Endothelial cell of umbilical vein (primary cell): ENCODE data around the gene MRPL27. TPM values are rescaled to one million over a fixed set of nuclear protein-coding genes. Genes with fewer than 3 reads are reported as not detected.

Experiments
- BruUV-seq: library from RNA; stranded (reverse); fragments of 400-500 nt; replicated peaks from 2 replicates; lab custom pipeline; 2021; lab: Mats Ljungman, UMichigan
- CTCF ChIA-PET: fragments of 300-600, 350-600 bp; sonication (Branson Sonifier 250); formaldehyde crosslinking; loops from one replicate; lab custom pipeline; 2021; ENCODE audit warnings: antibody characterized with exemption, inconsistent platforms; lab: Charles Lee
- POLR2A ChIA-PET: fragments of 300-600, 350-600 bp; sonication (Branson Sonifier 250); formaldehyde crosslinking; loops from one replicate; lab custom pipeline; 2021; ENCODE audit warnings: antibody characterized with exemption, inconsistent platforms; lab: Charles Lee
- DNase-seq: peaks from one replicate; pipeline ENCODE4 v3.0.0-alpha.2; 2011; ENCODE audit warnings: low read depth, low spot score
- FAIRE-seq: peaks from 2 replicates; lab custom pipeline; 2011; peaks lifted over from hg19 to GRCh38; lab: Jason Lieb, UNC
- H2AFZ ChIP-seq: 2 replicates; pipeline ENCODE4 v1.6.0; 2012; ENCODE audit warnings: low read depth, low read length, control low read depth, inconsistent platforms
- H3K27ac ChIP-seq: 2 replicates; pipeline ENCODE4 v1.5.1; 2011; ENCODE audit warnings: low read depth, mild to moderate bottlenecking, control low read depth, low read length, moderate library complexity; ENCODE audit not compliant: insufficient read depth
- H3K27me3 ChIP-seq, 2 experiments: 2 replicates each; pipeline versions ENCODE4 v1.6.0 to v1.6.1; 2011; ENCODE audit warnings: low read length in 2 of 2, mixed read lengths in 1 of 2; ENCODE audit not compliant: control insufficient read depth in 2 of 2, insufficient read depth in 2 of 2
- H3K36me3 ChIP-seq, 2 experiments: 2 replicates in 1 of 2; 3 replicates in 1 of 2; pipeline ENCODE4 v1.5.1; 2011; ENCODE audit warnings: low read length in 2 of 2, mild to moderate bottlenecking in 1 of 2, moderate library complexity in 1 of 2; ENCODE audit not compliant: control insufficient read depth in 2 of 2, insufficient read depth in 2 of 2; ENCODE audit errors: extremely low read depth in 1 of 2
- H3K4me1 ChIP-seq: 3 replicates; pipeline ENCODE4 v1.5.1; 2011; ENCODE audit warnings: mild to moderate bottlenecking, low read length; ENCODE audit not compliant: control insufficient read depth, insufficient read depth; ENCODE audit errors: extremely low read depth
- H3K4me2 ChIP-seq: 2 replicates; pipeline ENCODE4 v1.6.1; 2011; ENCODE audit warnings: low read length, control low read depth, mixed read lengths; ENCODE audit not compliant: insufficient read depth
- H3K4me3 ChIP-seq, 3 experiments: fragments of 200-600 bp in 1 of 3; sonication (generic), shearing (Covaris generic) in 1 of 3; replicated peaks in 1 of 3; 2 replicates each; pipeline ENCODE4 v1.5.1; 2011 to 2016; ENCODE audit warnings: control low read depth in 3 of 3, low read length in 3 of 3, mild to moderate bottlenecking in 2 of 3, inconsistent platforms in 1 of 3, low read depth in 1 of 3, moderate library complexity in 1 of 3; ENCODE audit not compliant: insufficient read depth in 1 of 3
- H3K79me2 ChIP-seq: 2 replicates; pipeline ENCODE4 v1.6.0; 2012; ENCODE audit warnings: low read length, inconsistent platforms; ENCODE audit not compliant: control insufficient read depth, insufficient read depth
- H3K9ac ChIP-seq: replicated peaks from 2 replicates; pipeline ENCODE3; 2011; ENCODE audit warnings: low read length, control low read depth; ENCODE audit not compliant: insufficient read depth; ENCODE audit errors: extremely low read depth
- H3K9me1 ChIP-seq: replicated peaks from 3 replicates; pipeline ENCODE4 v1.6.0; 2011; ENCODE audit warnings: mild to moderate bottlenecking, low read length; ENCODE audit not compliant: control insufficient read depth, insufficient read depth; ENCODE audit errors: extremely low read depth
- H3K9me3 ChIP-seq: replicated peaks from 2 replicates; pipeline ENCODE4 v1.5.1; 2012; ENCODE audit warnings: low read length, inconsistent platforms; ENCODE audit not compliant: control insufficient read depth, insufficient read depth
- H4K20me1 ChIP-seq: replicated peaks from 2 replicates; pipeline ENCODE3; 2011; ENCODE audit warnings: mild to moderate bottlenecking, low read length; ENCODE audit not compliant: control insufficient read depth, insufficient read depth; ENCODE audit errors: extremely low read depth
- CTCF ChIP-seq, 2 donors: IDR thresholded peaks; 1 replicate in 1 of 2; 2 replicates in 1 of 2; pipeline ENCODE4 v1.5.1; 2011; ENCODE audit warnings: low read length in 2 of 2, mild to moderate bottlenecking in 2 of 2, moderate library complexity in 2 of 2, control low read depth in 1 of 2, inconsistent platforms in 1 of 2, low read depth in 1 of 2; ENCODE audit not compliant: insufficient read depth in 1 of 2; ENCODE audit errors: extremely low read depth in 1 of 2
- EZH2 ChIP-seq: IDR thresholded peaks from 2 replicates; pipeline ENCODE4 v1.6.1; 2012; ENCODE audit warnings: borderline replicate concordance, low read depth, mild to moderate bottlenecking, moderate library complexity, low read length, inconsistent platforms; ENCODE audit not compliant: severe bottlenecking
- FOS ChIP-seq: IDR thresholded peaks from 2 replicates; pipeline ENCODE4 v1.6.1; 2011; ENCODE audit warnings: mild to moderate bottlenecking, low read length, moderate library complexity, borderline replicate concordance; ENCODE audit not compliant: insufficient read depth
- GATA2 ChIP-seq: IDR thresholded peaks from 2 replicates; pipeline ENCODE4 v1.7.0; 2011; ENCODE audit warnings: low read depth, mild to moderate bottlenecking, moderate library complexity, mixed read lengths, low read length; ENCODE audit not compliant: insufficient read length, insufficient read depth
- JUN ChIP-seq: IDR thresholded peaks from 2 replicates; pipeline ENCODE4 v1.6.1; 2011; ENCODE audit warnings: borderline replicate concordance, low read depth; ENCODE audit not compliant: insufficient read length, insufficient read depth
- MAX ChIP-seq: IDR thresholded peaks from 2 replicates; pipeline ENCODE4 v1.6.1; 2011; ENCODE audit not compliant: insufficient read depth, insufficient read length
- MYC ChIP-seq: IDR thresholded peaks from one replicate; pipeline ENCODE4 v1.6.1; 2011; ENCODE audit warnings: mild to moderate bottlenecking, low read depth, low read length
- POLR2A ChIP-seq: IDR thresholded peaks from 2 replicates; pipeline ENCODE4 v1.6.1; 2012; ENCODE audit warnings: low read depth, mild to moderate bottlenecking, control low read depth, low read length
- POLR2AphosphoS5 ChIP-seq: IDR thresholded peaks from 2 replicates; pipeline ENCODE4 v1.6.1; 2012; ENCODE audit warnings: low read depth, mild to moderate bottlenecking, control low read depth, low read length, moderate library complexity; ENCODE audit not compliant: insufficient read depth
- dilution Hi-C: fragments of 300-500 bp; cut with MboI; formaldehyde crosslinking; loops from one replicate; pipeline ENCODE4 v1.15.0; 2019; ENCODE audit warnings: low sequenced_read_pairs; ENCODE audit not compliant: extremely low pct_ligation_motif_present
- intact Hi-C: fragments of 100-400 bp; cut with micrococcal nuclease; formaldehyde crosslinking; loops from one replicate; pipeline ENCODE4 v1.10.0; 2022
- polyA plus RNA-seq, 4 experiments: library from polyadenylated mRNA; depleted of rRNA in 3 of 4; stranded (reverse) in 3 of 4; unstranded in 1 of 4; fragments of >200 nt; gene quantifications; 2 replicates each; pipeline versions ENCODE4 v1.2.1 to v1.2.3, GENCODE V29; 2011 to 2012; ENCODE audit warnings: missing spikeins in 1 of 4
- total RNA-seq: library from RNA; stranded (reverse); gene quantifications from 2 replicates; pipeline ENCODE4 v1.2.3, GENCODE V29; 2021

Gene MRPL27
- total and polyA plus RNA-seq, 2 donors (not counting 3 experiments of a cell fraction or from before 2014, with no cell fraction given), result 76.2 to 158 TPM

- FAIRE-seq, result peak; percentile 59
- H3K9me1 ChIP-seq, result no peaks in the 10 kb centered on the region
- H3K9me3 ChIP-seq, result no peaks in the 10 kb centered on the region
- no peak overlapping the region for H3K9ac ChIP-seq
- dilution Hi-C loops (no loop called here), intact Hi-C loops (no loop called here)
- no peak overlapping the region for H3K4me3 ChIP-seq
- DNase-seq, result no peak
- H3K4me2 ChIP-seq, result no peak overlapping the region
- peaks cover 0 to 5% of the 10 kb centered on the region in 2 experiments for H3K27me3 ChIP-seq
- POLR2A ChIA-PET, result no interaction called here
- H3K4me1 ChIP-seq, result peaks cover 28% of the 10 kb centered on the region
- CTCF ChIA-PET, result interaction anchor here (1.1 to 4.9 kb wide), 3 partner anchors 10 to 51 kb away, joined by 3 to 24 read pairs (median 5); no protein-coding TSS in a partner anchor
- H3K79me2 ChIP-seq, result peaks cover 14% of the 10 kb centered on the region
- no peak for TF ChIP-seq GATA2
- no peak for TF ChIP-seq JUN
- TF ChIP-seq FOS, result no peak
- TF ChIP-seq POLR2A, result no peak
- TF ChIP-seq MYC, result no peak
- no peak for TF ChIP-seq POLR2AphosphoS5
- TF ChIP-seq MAX, result no peak
- TF ChIP-seq CTCF (IDR thresholded peaks at IDR 0.05; ENCODE audit: extremely low read depth in 1 of 2, insufficient read depth in 1 of 2, low read depth in 1 of 2, low read length in 2 of 2), result no peak
- no peak for TF ChIP-seq EZH2
- no peak overlapping the region for H2AFZ ChIP-seq
- BruUV-seq, result no TSS peak
- H4K20me1 ChIP-seq, result no peaks in the 10 kb centered on the region
- no peaks in the 10 kb centered on the region for H3K36me3 ChIP-seq
- H3K27ac ChIP-seq, result no peak overlapping the region
These were observed 24.3 kb downstream of the MRPL27 start for GRCh38 chr17:50348522-50349242.
